HUES6 (cell line): Measurements from ENCODE around the gene APOBEC3C.
"Not testable (repeated sequence)": the region's sequence is repeated elsewhere in the genome, so short reads cannot be mapped to it uniquely, and the experiment has no call there.

ENCODE experiments used
- H3K27ac ChIP-seq: 2 replicates; pipeline ENCODE4 v1.7.0; 2013; ENCODE audit warnings: low read depth, mild to moderate bottlenecking, low read length, inconsistent platforms
- H3K27me3 ChIP-seq: 2 replicates; pipeline ENCODE4 v1.6.1; 2013; ENCODE audit warnings: low read length; ENCODE audit not compliant: control insufficient read depth, insufficient read depth
- H3K36me3 ChIP-seq: 2 replicates; pipeline ENCODE4 v1.6.1; 2013; ENCODE audit warnings: low read length; ENCODE audit not compliant: control insufficient read depth, insufficient read depth
- H3K4me1 ChIP-seq: 2 replicates; pipeline ENCODE4 v1.6.1; 2013; ENCODE audit warnings: low read length; ENCODE audit not compliant: control insufficient read depth, insufficient read depth
- H3K4me3 ChIP-seq: 2 replicates; pipeline ENCODE4 v1.5.1; 2013; ENCODE audit warnings: low read depth, low read length
- H3K9ac ChIP-seq: one replicate; pipeline ENCODE4 v1.6.1; 2013; ENCODE audit warnings: mild to moderate bottlenecking, low read length
- H3K9me3 ChIP-seq: 2 replicates; pipeline ENCODE4 v1.6.1; 2013; ENCODE audit warnings: low read depth, low read length; ENCODE audit not compliant: control insufficient read depth, insufficient read depth

APOBEC3C gene

DNA sequence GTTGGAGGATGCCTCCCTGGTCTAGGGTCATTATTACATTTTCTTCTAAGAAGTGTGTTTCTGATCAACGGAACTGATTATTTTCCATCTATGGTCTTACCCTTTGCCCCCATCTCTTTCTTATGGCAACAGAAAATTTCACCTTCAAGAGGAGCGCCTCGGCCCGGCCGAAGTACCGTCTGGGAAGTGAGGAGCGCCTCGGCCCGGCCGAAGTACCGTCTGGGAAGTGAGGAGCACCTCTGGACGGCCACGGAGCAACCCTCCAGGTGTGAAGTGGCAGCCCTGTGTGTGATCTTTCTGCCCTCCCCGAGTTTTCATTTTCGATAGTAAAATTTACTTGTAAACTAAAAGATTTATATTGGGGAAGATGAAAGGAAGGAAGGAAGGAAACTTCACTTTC, 3.1 kb upstream of the APOBEC3C start:
- H3K9ac ChIP-seq: no peak overlapping the region

GRCh38 chr22:39012533-39013511, 1.2 kb upstream of the APOBEC3C start:
- Histone ChIP-seq H3K9ac (no peak overlapping the region), H3K9me3 (no peaks in the 10 kb centered on the region), H3K4me1 (peaks cover 39% of the 10 kb centered on the region), H3K27me3 (no peaks in the 10 kb centered on the region), H3K4me3 (no peak overlapping the region), H3K27ac (no peak overlapping the region), H3K36me3 (no peaks in the 10 kb centered on the region)

More for the DNA sequence above, 3.1 kb upstream of the APOBEC3C start:
- H3K4me3 ChIP-seq: no peak overlapping the region
- no peaks in the 10 kb centered on the region for H3K36me3 ChIP-seq
- H3K27ac ChIP-seq: no peak overlapping the region
- H3K27me3 ChIP-seq: no peaks in the 10 kb centered on the region
- H3K9me3 ChIP-seq: no peaks in the 10 kb centered on the region
- H3K4me1 ChIP-seq: peaks cover 33% of the 10 kb centered on the region

- peaks cover 44% of the 10 kb centered on the region for H3K4me1 ChIP-seq
- not testable (repeated sequence) for H3K36me3 ChIP-seq, H3K9me3 ChIP-seq, H3K27me3 ChIP-seq, H3K4me3 ChIP-seq, H3K9ac ChIP-seq
- 0 out of 2 replicates have a peak overlapping the region, but pooled peaks have one; percentile 3 for H3K27ac ChIP-seq
Measured at GRCh38 chr22:39013561-39013941, 506 bp upstream of the APOBEC3C start.

DNA sequence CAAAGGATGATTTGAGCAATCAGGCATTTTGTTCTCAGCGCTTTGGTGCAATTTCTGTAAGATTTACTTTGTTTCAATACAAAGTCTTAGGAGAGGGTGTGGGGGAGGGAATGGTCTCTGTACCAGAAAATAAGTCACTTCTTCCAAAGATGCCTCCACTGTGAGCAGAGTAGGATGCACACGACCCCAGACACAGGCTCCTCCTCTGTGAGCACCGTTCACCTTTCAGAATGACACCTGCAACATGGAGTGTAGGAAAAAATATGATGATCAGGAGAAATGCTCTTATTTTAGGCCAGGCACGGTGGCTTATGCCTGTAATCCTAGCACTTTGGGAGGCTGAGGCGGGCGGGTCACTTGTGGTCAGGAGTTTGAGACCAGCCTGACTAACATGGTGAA, 665 bp downstream of the APOBEC3C start:
- peak overlapping the region; percentile 53 for H3K9ac ChIP-seq

DNA sequence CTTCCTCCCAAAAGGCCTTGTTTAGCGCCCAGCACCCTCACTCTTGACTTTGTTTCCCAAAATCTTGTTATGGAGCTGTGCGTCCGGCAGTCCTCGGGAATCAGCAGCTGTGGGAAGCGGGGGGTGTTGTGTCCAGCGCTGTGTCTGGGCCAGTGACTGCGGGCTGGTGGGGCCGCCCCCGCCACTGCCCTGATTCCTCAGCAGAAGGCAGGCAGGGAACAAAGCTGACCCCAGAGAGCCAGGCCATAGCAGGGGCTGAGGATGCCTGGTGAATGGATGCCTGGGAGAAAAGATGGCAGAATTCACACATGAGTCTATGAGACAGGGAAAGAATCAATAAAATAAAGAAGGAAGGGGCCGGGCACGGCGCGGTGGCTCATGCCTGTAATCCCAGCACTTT, 2.5 kb downstream of the APOBEC3C start:
- Histone ChIP-seq H3K4me3 (no peak overlapping the region), H3K4me1 (peaks cover 53% of the 10 kb centered on the region), H3K27me3 (no peaks in the 10 kb centered on the region), H3K9ac (no peak overlapping the region), H3K36me3 (peaks cover 3% of the 10 kb centered on the region; the same call in 1 of the 2 replicates), H3K9me3 (no peaks in the 10 kb centered on the region), H3K27ac (no peak overlapping the region)

More for the DNA sequence above, 665 bp downstream of the APOBEC3C start:
- peaks cover 51% of the 10 kb centered on the region for H3K4me1 ChIP-seq
- H3K9me3 ChIP-seq, H3K27me3 ChIP-seq, H3K36me3 ChIP-seq: not testable (repeated sequence)
- H3K4me3 ChIP-seq: peak overlapping the region; percentile 38
- peak overlapping the region; percentile 3; the same call in 1 of the 2 replicates for H3K27ac ChIP-seq

DNA sequence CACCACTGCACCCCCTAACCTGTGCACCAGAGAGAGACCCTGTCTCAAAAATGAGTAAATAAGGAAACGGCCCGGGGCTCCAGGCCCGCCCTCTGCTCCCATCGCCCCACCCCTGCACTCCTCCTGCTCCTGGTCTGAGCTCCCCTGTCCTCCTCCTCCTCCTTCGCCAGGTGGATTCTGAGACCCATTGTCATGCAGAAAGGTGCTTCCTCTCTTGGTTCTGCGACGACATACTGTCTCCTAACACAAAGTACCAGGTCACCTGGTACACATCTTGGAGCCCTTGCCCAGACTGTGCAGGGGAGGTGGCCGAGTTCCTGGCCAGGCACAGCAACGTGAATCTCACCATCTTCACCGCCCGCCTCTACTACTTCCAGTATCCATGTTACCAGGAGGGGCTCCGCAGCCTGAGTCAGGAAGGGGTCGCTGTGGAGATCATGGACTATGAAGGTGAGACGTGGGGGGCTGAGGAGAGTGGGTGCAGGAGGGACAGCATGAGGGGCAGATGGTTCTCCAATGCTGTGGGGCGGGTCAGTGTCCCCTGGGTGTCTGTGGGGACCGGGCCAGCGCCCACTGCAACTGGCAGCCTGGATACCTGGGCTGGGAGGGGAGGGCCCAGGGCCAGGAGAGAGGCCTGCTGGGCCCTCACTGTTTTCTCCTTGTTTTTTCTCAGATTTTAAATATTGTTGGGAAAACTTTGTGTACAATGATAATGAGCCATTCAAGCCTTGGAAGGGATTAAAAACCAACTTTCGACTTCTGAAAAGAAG, 3.7 kb downstream of the APOBEC3C start:
- Histone ChIP-seq H3K9ac (peak overlapping the region; percentile 86), H3K27ac (peak overlapping the region; percentile 80; the same call in 1 of the 2 replicates), H3K4me3 (peak overlapping the region; percentile 65), H3K9me3 (no peaks in the 10 kb centered on the region), H3K4me1 (peaks cover 56% of the 10 kb centered on the region), H3K36me3 (peaks cover 3% of the 10 kb centered on the region; the same call in 1 of the 2 replicates), H3K27me3 (no peaks in the 10 kb centered on the region)

- H3K36me3 ChIP-seq: peaks cover 18% of the 10 kb centered on the region
- peak overlapping the region; percentile 62 for H3K9ac ChIP-seq
- peak overlapping the region; percentile 51 for H3K4me3 ChIP-seq
- not testable (repeated sequence) for H3K27me3 ChIP-seq, H3K9me3 ChIP-seq
- H3K27ac ChIP-seq: peak overlapping the region; percentile 40; the same call in 1 of the 2 replicates
- peaks cover 36% of the 10 kb centered on the region for H3K4me1 ChIP-seq
Measured at GRCh38 chr22:39020021-39020651, 6.1 kb downstream of the APOBEC3C start.

DNA sequence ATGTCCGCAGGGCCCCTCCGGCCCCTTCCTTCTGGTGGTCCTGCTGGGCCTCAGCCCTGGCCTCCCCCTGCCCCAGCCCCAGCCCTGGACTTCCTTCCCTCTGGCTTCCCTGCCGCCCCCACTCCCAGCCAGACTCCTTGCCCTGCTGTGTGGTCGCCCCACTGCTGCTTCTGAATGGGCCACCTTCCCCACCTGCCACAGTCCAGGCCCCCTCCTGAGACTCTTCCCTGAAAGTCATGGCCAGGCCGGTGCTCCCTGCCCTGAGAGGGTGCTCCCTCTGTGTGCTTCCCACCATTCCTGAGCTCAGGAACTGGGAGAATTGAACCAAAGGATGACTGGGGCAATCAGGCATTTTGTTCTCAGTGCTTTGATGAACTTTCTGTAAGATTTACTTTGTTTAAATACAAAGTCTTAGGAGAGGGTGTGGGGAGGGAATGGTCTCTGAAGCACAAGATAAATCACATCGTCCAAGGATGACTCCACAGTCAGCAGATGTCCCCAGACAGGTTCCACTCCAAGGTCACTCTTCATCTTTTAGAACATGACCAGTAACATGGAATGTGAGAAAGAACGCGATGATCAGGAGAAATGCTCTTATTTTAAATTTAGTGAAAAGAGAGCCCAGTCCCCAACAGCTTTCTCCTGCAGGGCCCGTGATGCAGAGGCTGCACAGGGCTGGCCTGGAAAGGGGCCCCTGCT, 7.6 kb downstream of the APOBEC3C start:
- peak overlapping the region; percentile 34 for H3K9ac ChIP-seq
- peaks cover 21% of the 10 kb centered on the region for H3K36me3 ChIP-seq
- H3K4me1 ChIP-seq: peaks cover 32% of the 10 kb centered on the region
- H3K27ac ChIP-seq: no peak overlapping the region; the same call in 1 of the 2 replicates
- H3K4me3 ChIP-seq: peak overlapping the region; percentile 18; the same call in 1 of the 2 replicates
- no peaks in the 10 kb centered on the region for H3K9me3 ChIP-seq
- no peaks in the 10 kb centered on the region for H3K27me3 ChIP-seq

DNA sequence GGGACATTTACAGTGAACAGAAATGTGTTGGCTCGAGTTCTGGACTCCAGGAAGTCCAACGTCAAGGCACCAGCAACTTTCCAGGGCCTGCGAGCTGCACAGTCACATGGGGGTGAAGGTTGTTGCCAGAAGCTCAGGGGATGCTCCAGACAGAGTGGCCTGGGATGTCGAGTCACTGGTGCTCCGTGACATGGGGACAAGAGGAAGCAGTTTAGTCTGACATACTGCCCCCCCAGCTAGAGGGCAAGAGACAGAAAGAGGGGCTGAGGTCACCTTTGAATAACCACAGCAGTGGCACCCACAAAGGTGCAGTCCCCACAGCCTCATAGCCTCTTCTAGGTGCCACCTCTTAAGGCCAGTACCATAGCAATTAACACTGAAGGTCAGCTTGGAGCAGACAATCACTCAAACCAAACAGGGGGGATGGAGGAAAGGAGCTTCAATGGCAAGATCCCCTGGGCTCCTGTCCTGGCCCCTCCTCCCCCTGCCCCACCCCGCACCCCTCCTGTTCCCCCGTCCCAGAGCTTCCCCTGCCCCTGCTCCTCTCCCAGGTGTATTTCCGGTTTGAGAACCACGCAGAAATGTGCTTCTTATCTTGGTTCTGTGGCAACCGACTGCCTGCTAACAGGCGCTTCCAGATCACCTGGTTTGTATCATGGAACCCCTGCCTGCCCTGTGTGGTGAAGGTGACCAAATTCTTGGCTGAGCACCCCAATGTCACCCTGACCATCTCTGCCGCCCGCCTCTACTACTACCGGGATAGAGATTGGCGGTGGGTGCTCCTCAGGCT, 10.7 kb downstream of the APOBEC3C start:
- Histone ChIP-seq H3K4me1 (peaks cover 19% of the 10 kb centered on the region; the same call in 1 of the 2 replicates), H3K4me3 (no peak overlapping the region), H3K27me3 (no peaks in the 10 kb centered on the region), H3K9me3 (no peaks in the 10 kb centered on the region), H3K27ac (no peak overlapping the region), H3K36me3 (peaks cover 18% of the 10 kb centered on the region), H3K9ac (no peak overlapping the region)
